OCI-LY1 (cell line): ENCODE measurements around the gene SEL1L3.

Source experiments
- H2AFZ ChIP-seq: fragments of 200-600 bp; sonication (generic), shearing (Covaris generic); 2 replicates; pipeline ENCODE4 v1.6.0; 2014; ENCODE audit warnings: antibody characterized with exemption, mild to moderate bottlenecking, low read length
- H3F3A ChIP-seq: fragments of 200-600 bp; sonication (generic), shearing (Covaris generic); 2 replicates; pipeline ENCODE4 v1.6.0; 2014; ENCODE audit warnings: mild to moderate bottlenecking, antibody characterized with exemption, low read length, moderate library complexity; ENCODE audit not compliant: insufficient read depth
- H3K27ac ChIP-seq: fragments of 200-600 bp; sonication (generic); 2 replicates; pipeline ENCODE4 v1.5.1; 2014; ENCODE audit warnings: low read length, mixed run types, mild to moderate bottlenecking, low read depth; ENCODE audit not compliant: poor library complexity, severe bottlenecking
- H3K27me3 ChIP-seq: fragments of 200-600 bp; sonication (generic); 2 replicates; pipeline ENCODE4 v1.6.0; 2014; ENCODE audit warnings: antibody characterized with exemption, mild to moderate bottlenecking, low read length, moderate library complexity; ENCODE audit not compliant: insufficient read depth
- H3K36me3 ChIP-seq: fragments of 200-600 bp; sonication (generic); 2 replicates; pipeline ENCODE4 v1.6.1; 2014; ENCODE audit warnings: mild to moderate bottlenecking, antibody characterized with exemption, low read length, moderate library complexity, mixed read lengths; ENCODE audit not compliant: insufficient read depth
- H3K4me1 ChIP-seq: fragments of 200-600 bp; sonication (generic); 2 replicates; pipeline ENCODE4 v1.5.1; 2014; ENCODE audit warnings: mild to moderate bottlenecking, low read length, moderate library complexity; ENCODE audit not compliant: insufficient read depth, severe bottlenecking
- H3K4me2 ChIP-seq: fragments of 200-600 bp; sonication (generic), shearing (Covaris generic); 2 replicates; pipeline ENCODE4 v1.6.1; 2014; ENCODE audit warnings: low read length
- H3K4me3 ChIP-seq: fragments of 200-600 bp; sonication (generic); 2 replicates; pipeline ENCODE4 v1.5.1; 2014; ENCODE audit warnings: low read length, low read depth, mild to moderate bottlenecking, mixed read lengths; ENCODE audit not compliant: poor library complexity, severe bottlenecking
- H3K79me2 ChIP-seq: fragments of 200-600 bp; shearing (Covaris generic); 2 replicates; pipeline ENCODE4 v1.6.1; 2016; ENCODE audit warnings: mixed run types, low read length, mixed read lengths; ENCODE audit not compliant: insufficient read depth
- H3K9ac ChIP-seq: fragments of 200-600 bp; sonication (generic), shearing (Covaris generic); 2 replicates; pipeline ENCODE4 v1.6.1; 2014; ENCODE audit warnings: mild to moderate bottlenecking, low read length, mixed read lengths
- H3K9me2 ChIP-seq: fragments of 200-600 bp; sonication (generic), shearing (Covaris generic); 2 replicates; pipeline ENCODE4 v1.6.1; 2014; ENCODE audit warnings: low read depth, mild to moderate bottlenecking, low read length, mixed read lengths
- H3K9me3 ChIP-seq: fragments of 200-600 bp; shearing (Covaris generic); 2 replicates; pipeline ENCODE4 v1.6.1; 2014; ENCODE audit warnings: low read length, mixed read lengths
- H4K20me1 ChIP-seq: fragments of 200-600 bp; sonication (generic), shearing (Covaris generic); 2 replicates; pipeline ENCODE4 v1.6.0; 2016; ENCODE audit warnings: mild to moderate bottlenecking, low read length; ENCODE audit not compliant: insufficient read depth
- CTCF ChIP-seq: fragments of 200-600 bp; sonication (generic), shearing (Covaris generic); IDR thresholded peaks from 2 replicates; pipeline ENCODE4 v1.5.1; 2017; ENCODE audit warnings: mild to moderate bottlenecking, antibody characterized with exemption, low read length, moderate library complexity, mixed read lengths
- EZH2 ChIP-seq: fragments of 200-600 bp; sonication (generic), shearing (Covaris generic); IDR thresholded peaks from 2 replicates; pipeline ENCODE4 v1.8.0; 2017; ENCODE audit warnings: borderline replicate concordance, mixed run types, mild to moderate bottlenecking, antibody characterized with exemption, low read length, moderate library complexity, mixed read lengths

The SEL1L3 gene

DNA sequence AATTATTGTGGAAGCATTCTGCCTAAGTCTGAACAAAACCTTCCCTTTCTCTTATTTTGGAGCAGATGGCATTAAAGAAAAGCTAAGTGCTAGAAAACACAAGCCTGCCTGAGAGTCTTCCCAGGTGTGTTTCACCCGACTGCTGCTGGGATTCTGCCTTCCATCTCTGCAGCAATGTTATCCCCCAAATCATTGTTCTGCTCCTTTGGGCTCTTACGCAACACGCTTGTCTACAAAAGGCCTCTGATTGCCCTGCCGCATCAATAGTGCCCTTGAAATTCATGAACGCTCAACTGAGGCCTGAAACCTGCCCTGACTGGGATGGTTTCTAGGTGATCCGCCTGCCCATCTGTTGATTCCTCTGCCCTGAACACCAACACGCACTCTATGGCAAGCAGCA, 80.3 kb downstream of the SEL1L3 start:
- Histone ChIP-seq H2AFZ (no peak overlapping the region), H3K27me3 (no peaks in the 10 kb centered on the region), H4K20me1 (no peaks in the 10 kb centered on the region), H3K9me3 (no peaks in the 10 kb centered on the region), H3K79me2 (no peaks in the 10 kb centered on the region), H3K9me2 (no peaks in the 10 kb centered on the region), H3K4me2 (no peak overlapping the region), H3K4me3 (no peak overlapping the region), H3F3A (no peaks in the 10 kb centered on the region), H3K9ac (no peak overlapping the region), H3K36me3 (peaks cover 89% of the 10 kb centered on the region), H3K27ac (no peak overlapping the region), H3K4me1 (no peaks in the 10 kb centered on the region)
- TF ChIP-seq CTCF (no peak), EZH2 (no peak)

GRCh38 chr4:25779021-25779420, 83.8 kb downstream of the SEL1L3 start:
- H3K9me2 ChIP-seq: no peaks in the 10 kb centered on the region
- no peak overlapping the region for H3K4me3 ChIP-seq
- no peaks in the 10 kb centered on the region for H3K79me2 ChIP-seq
- TF ChIP-seq EZH2: no peak
- TF ChIP-seq CTCF: no peak
- H3K27me3 ChIP-seq: no peaks in the 10 kb centered on the region
- no peak overlapping the region for H3K27ac ChIP-seq
- H3K9me3 ChIP-seq: no peaks in the 10 kb centered on the region
- H2AFZ ChIP-seq: no peak overlapping the region
- H3K4me2 ChIP-seq: no peak overlapping the region
- H3F3A ChIP-seq: no peaks in the 10 kb centered on the region
- no peaks in the 10 kb centered on the region for H4K20me1 ChIP-seq
- no peaks in the 10 kb centered on the region for H3K4me1 ChIP-seq
- peaks cover 87% of the 10 kb centered on the region for H3K36me3 ChIP-seq
- no peak overlapping the region for H3K9ac ChIP-seq

GRCh38 chr4:25776795-25777194, 86.0 kb downstream of the SEL1L3 start:
- Histone ChIP-seq H4K20me1 (no peaks in the 10 kb centered on the region), H3K27ac (no peak overlapping the region), H3K4me3 (no peak overlapping the region), H3K4me2 (no peak overlapping the region), H3K36me3 (peaks cover 81% of the 10 kb centered on the region), H3F3A (no peaks in the 10 kb centered on the region), H3K27me3 (no peaks in the 10 kb centered on the region), H2AFZ (no peak overlapping the region), H3K79me2 (no peaks in the 10 kb centered on the region), H3K4me1 (no peaks in the 10 kb centered on the region), H3K9me3 (no peaks in the 10 kb centered on the region), H3K9me2 (no peaks in the 10 kb centered on the region), H3K9ac (no peak overlapping the region)
- no peak for TF ChIP-seq EZH2
- no peak for TF ChIP-seq CTCF
